Duodenal mucosa (tissue), 2 donors: ENCODE measurements around the gene AGBL1.

Experiments
- H3K27ac ChIP-seq: one replicate; pipeline ENCODE4 v1.7.0; 2013; ENCODE audit warnings: low read depth, low read length
- H3K27me3 ChIP-seq, 2 donors: one replicate each; pipeline ENCODE4 v1.7.0; 2013; ENCODE audit warnings: low read length in 2 of 2, control low read depth in 1 of 2; ENCODE audit not compliant: insufficient read depth in 2 of 2, control insufficient read depth in 1 of 2
- H3K36me3 ChIP-seq, 2 donors: one replicate each; pipeline ENCODE4 v1.7.0; 2013; ENCODE audit warnings: low read length in 2 of 2, control low read depth in 1 of 2; ENCODE audit not compliant: insufficient read depth in 2 of 2, control insufficient read depth in 1 of 2
- H3K4me1 ChIP-seq, 2 donors: one replicate each; pipeline ENCODE4 v1.7.0; 2013; ENCODE audit warnings: low read length in 2 of 2, control low read depth in 1 of 2; ENCODE audit not compliant: insufficient read depth in 2 of 2, control insufficient read depth in 1 of 2
- H3K4me3 ChIP-seq, 2 donors: one replicate each; pipeline ENCODE4 v1.7.0; 2013; ENCODE audit warnings: low read length in 2 of 2, low read depth in 1 of 2
- H3K9ac ChIP-seq, 2 donors: one replicate each; pipeline ENCODE4 v1.7.0; 2013; ENCODE audit warnings: low read length in 2 of 2, low read depth in 1 of 2
- H3K9me3 ChIP-seq, 2 donors: one replicate each; pipeline ENCODE4 v1.7.0; 2013; ENCODE audit warnings: low read length in 2 of 2, control low read depth in 1 of 2; ENCODE audit not compliant: control insufficient read depth in 1 of 2

Gene AGBL1

DNA sequence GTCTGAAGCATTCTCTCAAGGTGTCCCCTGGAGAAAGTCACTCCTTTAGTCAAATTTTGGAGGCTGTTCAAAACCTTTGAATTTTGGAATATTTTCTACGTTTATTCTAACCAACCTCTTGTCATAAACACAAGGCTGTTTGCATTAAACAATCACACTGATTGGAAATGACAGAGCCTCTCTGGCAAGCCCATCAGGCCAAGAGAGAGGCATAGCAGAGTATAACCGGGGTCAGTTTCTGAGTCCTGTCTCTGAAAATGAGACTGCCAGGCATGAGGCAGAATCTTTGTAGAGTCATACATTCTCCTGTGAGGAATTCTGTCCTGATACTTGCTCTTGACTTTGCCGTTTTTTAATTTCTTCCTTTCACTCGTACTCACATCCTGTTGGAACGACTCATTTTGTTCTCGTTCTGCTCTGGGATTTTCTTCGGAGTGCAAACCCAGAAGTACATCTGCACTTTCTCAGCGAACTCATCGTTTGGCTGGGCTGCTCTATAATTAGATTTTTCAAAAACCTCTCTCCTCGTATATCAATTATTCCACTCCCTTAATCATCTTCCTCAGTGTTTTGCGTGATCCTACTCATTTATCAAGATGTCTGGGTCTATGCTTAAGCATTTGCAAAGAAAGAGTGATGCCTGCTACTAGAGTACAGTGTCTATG is 114.2 kb downstream of the AGBL1 start:
- H3K36me3 ChIP-seq: no peaks in the 10 kb centered on the region
- H3K27me3 ChIP-seq: no peaks in the 10 kb centered on the region
- H3K27ac ChIP-seq: no peak overlapping the region
- H3K4me1 ChIP-seq: no peaks in the 10 kb centered on the region
- no peaks in the 10 kb centered on the region for H3K9me3 ChIP-seq
- no peak overlapping the region for H3K9ac ChIP-seq
- H3K4me3 ChIP-seq: no peak overlapping the region

DNA sequence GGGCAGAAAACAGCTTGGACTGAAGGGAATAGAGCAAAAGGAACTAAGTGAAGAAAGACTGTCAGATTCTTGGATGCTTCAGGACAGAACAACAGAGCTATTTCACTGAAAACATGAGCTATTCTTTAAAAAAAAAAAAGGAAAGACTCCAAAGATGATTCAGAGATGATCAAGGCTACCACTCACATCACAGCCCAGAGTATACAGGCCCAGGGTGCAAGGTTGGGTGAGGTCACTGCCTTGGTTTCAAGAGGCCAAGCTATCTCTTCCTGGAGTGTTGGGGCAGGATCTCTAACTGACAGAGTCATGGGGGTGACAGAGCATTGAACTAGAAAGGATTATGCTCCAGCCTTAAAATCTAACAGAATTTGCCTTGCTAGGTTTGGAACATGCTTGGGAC is 118.1 kb downstream of the AGBL1 start:
- H3K27ac ChIP-seq: no peak overlapping the region
- no peak overlapping the region for H3K9ac ChIP-seq
- H3K4me3 ChIP-seq: no peak overlapping the region
- no peaks in the 10 kb centered on the region for H3K9me3 ChIP-seq
- H3K36me3 ChIP-seq: no peaks in the 10 kb centered on the region
- H3K4me1 ChIP-seq: no peaks in the 10 kb centered on the region
- H3K27me3 ChIP-seq: no peaks in the 10 kb centered on the region

- H3K27ac ChIP-seq: no peak overlapping the region
- H3K4me1 ChIP-seq: no peaks in the 10 kb centered on the region
- no peaks in the 10 kb centered on the region for H3K27me3 ChIP-seq
- H3K9me3 ChIP-seq: no peaks in the 10 kb centered on the region
- no peak overlapping the region for H3K4me3 ChIP-seq
- H3K36me3 ChIP-seq: no peaks in the 10 kb centered on the region
- H3K9ac ChIP-seq: no peak overlapping the region
Measured at GRCh38 chr15:86199467-86200145, 119.9 kb downstream of the AGBL1 start.

GRCh38 chr15:86201313-86202008 is 121.8 kb downstream of the AGBL1 start:
- Histone ChIP-seq H3K36me3 (no peaks in the 10 kb centered on the region), H3K4me1 (no peaks in the 10 kb centered on the region), H3K4me3 (no peak overlapping the region), H3K27ac (no peak overlapping the region), H3K9me3 (no peaks in the 10 kb centered on the region), H3K27me3 (no peaks in the 10 kb centered on the region), H3K9ac (no peak overlapping the region)

DNA sequence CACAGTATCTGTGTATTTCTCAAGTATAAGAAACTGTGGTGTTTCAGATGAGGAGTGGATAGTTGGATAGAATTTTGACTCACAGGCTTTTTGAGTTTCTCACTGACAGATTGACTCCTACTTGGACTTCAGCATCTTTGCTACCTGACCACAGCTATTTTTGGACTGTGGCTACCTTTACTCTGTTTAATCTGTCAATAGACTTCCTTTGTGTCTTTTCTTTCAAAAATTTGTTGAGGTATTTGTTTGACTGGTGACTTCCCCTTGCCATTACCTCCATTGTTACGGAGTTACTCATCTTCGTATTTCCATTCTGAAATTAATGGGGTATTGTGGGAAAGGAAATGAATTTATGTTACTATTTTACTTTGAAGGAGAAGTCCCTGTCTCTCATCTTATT is 123.8 kb downstream of the AGBL1 start:
- no peak overlapping the region for H3K4me3 ChIP-seq

DNA sequence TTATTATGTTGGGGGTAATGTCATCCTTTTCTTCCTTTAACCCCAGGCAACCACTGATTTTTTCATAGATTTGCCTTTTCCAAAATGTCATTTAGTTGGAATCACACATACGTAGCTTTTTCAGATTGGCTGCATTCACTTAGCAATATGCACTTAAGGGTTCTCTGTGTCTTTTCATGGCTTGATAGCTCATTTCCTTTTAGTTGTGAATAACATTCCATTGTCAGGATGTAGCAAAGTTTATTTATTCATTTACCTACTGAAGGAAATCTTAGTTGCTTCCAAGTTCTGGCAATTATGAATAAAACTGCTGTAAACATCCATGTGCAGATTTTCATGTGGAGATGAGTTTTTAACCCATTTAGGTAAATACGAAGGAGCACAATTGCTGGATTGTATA is 125.4 kb downstream of the AGBL1 start:
- Histone ChIP-seq H3K27ac (no peak overlapping the region), H3K9ac (no peak overlapping the region), H3K27me3 (no peaks in the 10 kb centered on the region), H3K4me1 (no peaks in the 10 kb centered on the region), H3K36me3 (no peaks in the 10 kb centered on the region), H3K4me3 (no peak overlapping the region), H3K9me3 (no peaks in the 10 kb centered on the region)

More for the DNA sequence above, 123.8 kb downstream of the AGBL1 start:
- H3K27ac ChIP-seq: no peak overlapping the region
- H3K9me3 ChIP-seq: no peaks in the 10 kb centered on the region
- no peaks in the 10 kb centered on the region for H3K4me1 ChIP-seq
- no peak overlapping the region for H3K9ac ChIP-seq
- no peaks in the 10 kb centered on the region for H3K27me3 ChIP-seq
- H3K36me3 ChIP-seq: no peaks in the 10 kb centered on the region

GRCh38 chr15:86213420-86213819 is 133.7 kb downstream of the AGBL1 start:
- no peak overlapping the region for H3K27ac ChIP-seq
- H3K4me1 ChIP-seq: no peaks in the 10 kb centered on the region
- H3K36me3 ChIP-seq: no peaks in the 10 kb centered on the region
- H3K9me3 ChIP-seq: peaks cover 2 to 13% of the 10 kb centered on the region in 2 donors
- no peaks in the 10 kb centered on the region for H3K27me3 ChIP-seq
- no peak overlapping the region for H3K9ac ChIP-seq
- H3K4me3 ChIP-seq: no peak overlapping the region

DNA sequence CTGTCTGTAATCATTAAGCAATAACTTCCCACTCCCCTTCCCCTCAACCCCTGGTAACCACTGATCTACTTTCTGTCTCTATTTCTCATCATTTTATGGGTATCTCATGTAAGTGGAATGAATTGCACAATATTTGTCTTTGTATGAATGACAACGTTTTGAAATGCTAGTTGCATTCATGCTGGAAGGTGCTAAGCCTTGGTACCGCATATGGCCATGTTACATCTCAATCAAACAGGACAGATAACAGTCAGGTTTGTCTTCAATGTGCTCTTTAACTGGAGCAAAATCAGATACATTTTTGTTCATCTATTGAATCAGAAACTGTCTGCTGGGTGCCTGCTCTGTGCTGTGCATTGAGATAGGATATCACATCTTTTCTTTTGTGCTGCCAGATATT is 134.2 kb downstream of the AGBL1 start:
- Histone ChIP-seq H3K4me3 (no peak overlapping the region), H3K27ac (no peak overlapping the region), H3K4me1 (no peaks in the 10 kb centered on the region), H3K9me3 (peaks cover 2 to 13% of the 10 kb centered on the region in 2 donors), H3K9ac (no peak overlapping the region), H3K27me3 (no peaks in the 10 kb centered on the region), H3K36me3 (no peaks in the 10 kb centered on the region)

- Histone ChIP-seq H3K27me3 (peaks cover 0 to 4% of the 10 kb centered on the region in 2 donors), H3K4me3 (no peak overlapping the region), H3K9me3 (peaks cover 2 to 9% of the 10 kb centered on the region in 2 donors), H3K9ac (no peak overlapping the region), H3K36me3 (no peaks in the 10 kb centered on the region), H3K27ac (no peak overlapping the region), H3K4me1 (no peaks in the 10 kb centered on the region)
Measured at GRCh38 chr15:86221119-86221518, 141.4 kb downstream of the AGBL1 start.

DNA sequence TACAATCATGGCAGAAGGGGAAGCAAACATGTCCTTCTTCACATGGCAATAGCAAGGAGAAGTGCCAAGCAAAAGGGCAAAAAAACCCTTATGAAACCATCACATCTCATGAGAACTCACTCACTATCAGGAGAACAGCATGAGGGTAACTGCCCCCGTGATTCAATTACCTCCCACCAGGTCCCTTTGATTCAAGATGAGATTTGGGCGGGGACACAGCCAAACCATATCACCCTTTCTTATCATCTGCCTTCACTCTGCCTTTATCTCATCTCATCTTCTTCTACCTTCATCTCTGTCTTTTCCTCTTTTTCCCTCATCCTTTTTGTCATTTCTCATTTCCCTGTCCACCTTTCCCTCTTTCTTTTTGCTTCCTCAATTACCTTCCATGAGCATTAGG is 149.6 kb downstream of the AGBL1 start:
- H3K9me3 ChIP-seq: no peaks in the 10 kb centered on the region
- H3K4me1 ChIP-seq: no peaks in the 10 kb centered on the region
- peaks cover 4 to 7% of the 10 kb centered on the region in 2 donors for H3K27me3 ChIP-seq
- no peak overlapping the region for H3K4me3 ChIP-seq
- H3K9ac ChIP-seq: no peak overlapping the region
- H3K36me3 ChIP-seq: no peaks in the 10 kb centered on the region
- no peak overlapping the region for H3K27ac ChIP-seq
